GM19372 (cell line): ENCODE measurements around the gene BGN.

ENCODE experiments used
- ATAC-seq: cut with Tn5 transposase; IDR thresholded peaks from one replicate; pipeline ENCODE4 v1.9.1; 2021; ENCODE audit warnings: mild to moderate bottlenecking, low read depth, moderate library complexity; ENCODE audit not compliant: unreplicated experiment

BGN gene

DNA sequence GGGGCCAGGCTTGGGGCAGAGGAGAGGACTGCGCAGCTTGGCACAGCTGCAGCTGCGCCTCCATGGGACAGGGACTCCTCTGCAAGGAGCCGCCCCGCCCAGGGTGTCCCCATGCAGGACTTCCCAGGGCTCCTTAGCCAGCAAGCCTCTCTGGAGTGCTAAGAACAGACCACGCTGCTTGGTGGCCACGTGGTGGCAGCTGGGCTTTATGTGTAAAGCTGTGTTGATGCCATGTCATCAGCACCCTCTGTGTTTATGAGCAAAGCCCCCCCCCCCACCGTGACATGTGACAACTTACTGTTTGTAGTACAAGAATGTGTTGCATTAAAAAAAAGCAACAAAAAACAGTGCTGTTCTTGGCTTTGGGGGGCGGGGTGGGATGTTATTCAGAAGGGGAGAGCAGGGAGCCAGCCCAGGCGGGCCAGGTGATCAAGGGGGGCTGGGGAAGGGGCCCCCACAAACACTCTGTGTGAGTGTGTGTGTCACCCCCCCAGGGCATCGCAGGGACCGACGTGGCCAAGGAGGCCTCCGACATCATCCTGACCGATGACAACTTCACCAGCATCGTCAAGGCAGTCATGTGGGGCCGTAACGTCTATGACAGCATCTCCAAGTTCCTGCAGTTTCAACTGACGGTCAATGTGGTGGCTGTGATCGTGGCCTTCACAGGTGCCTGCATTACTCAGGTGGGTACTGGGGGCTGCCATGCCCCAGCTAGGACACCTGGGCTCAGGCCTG is 63.0 kb downstream of the BGN start:
- ATAC-seq: no peak
